Skeletal muscle tissue (tissue), 4 donors: ENCODE results near the gene CALHM5. TPM values are rescaled to one million over a fixed set of nuclear protein-coding genes. Genes with fewer than 3 reads are reported as not detected.

ENCODE experiments used
- H3K27ac ChIP-seq: one replicate; pipeline ENCODE4 v1.7.0; 2013; ENCODE audit warnings: mild to moderate bottlenecking, low read depth, low read length, inconsistent platforms
- H3K27me3 ChIP-seq, 3 donors: one replicate each; pipeline ENCODE4 v1.7.0; 2013; ENCODE audit warnings: low read length in 3 of 3; ENCODE audit not compliant: control insufficient read depth in 3 of 3, insufficient read depth in 3 of 3
- H3K36me3 ChIP-seq, 3 donors: one replicate each; pipeline ENCODE4 v1.7.0; 2013; ENCODE audit warnings: low read length in 3 of 3; ENCODE audit not compliant: control insufficient read depth in 3 of 3, insufficient read depth in 3 of 3
- H3K4me1 ChIP-seq, 3 donors: one replicate each; pipeline ENCODE4 v1.7.0; 2013; ENCODE audit warnings: low read length in 3 of 3, mild to moderate bottlenecking in 3 of 3; ENCODE audit not compliant: control insufficient read depth in 3 of 3, insufficient read depth in 3 of 3
- H3K4me3 ChIP-seq, 3 donors: one replicate each; pipeline ENCODE4 v1.7.0; 2013; ENCODE audit warnings: low read length in 3 of 3
- H3K9ac ChIP-seq, 3 donors: one replicate each; pipeline ENCODE4 v1.7.0; 2013; ENCODE audit warnings: low read length in 3 of 3, mild to moderate bottlenecking in 3 of 3, moderate library complexity in 2 of 3, low read depth in 1 of 3
- H3K9me3 ChIP-seq, 3 donors: one replicate each; pipeline ENCODE4 v1.7.0; 2013; ENCODE audit warnings: low read length in 3 of 3; ENCODE audit not compliant: control insufficient read depth in 3 of 3
- total RNA-seq: library from RNA; depleted of rRNA; stranded (reverse); fragments of >200 nt; gene quantifications from one replicate; pipeline ENCODE4 v1.2.3, GENCODE V29; 2014
- donor health status: Osteomylitis.

Gene CALHM5
- total RNA-seq, 1 donor from 2014 or later = 4.2 TPM

- no peaks in the 10 kb centered on the region for H3K36me3 ChIP-seq
Observed at GRCh38 chr6:116562019-116562403, 50.6 kb downstream of the CALHM5 start.

GRCh38 chr6:116562614-116563013 is 51.2 kb downstream of the CALHM5 start:
- Histone ChIP-seq H3K4me1 (peaks cover 3 to 8% (median 6%) of the 10 kb centered on the region in 3 donors), H3K4me3 (no peak overlapping the region), H3K9ac (no peak overlapping the region), H3K27ac (no peak overlapping the region), H3K27me3 (no peaks in the 10 kb centered on the region), H3K36me3 (no peaks in the 10 kb centered on the region), H3K9me3 (no peaks in the 10 kb centered on the region)

More at GRCh38 chr6:116562019-116562403, 50.6 kb downstream of the CALHM5 start:
- H3K4me3 ChIP-seq = no peak overlapping the region
- H3K9ac ChIP-seq = no peak overlapping the region
- H3K9me3 ChIP-seq = no peaks in the 10 kb centered on the region
- H3K27me3 ChIP-seq = no peaks in the 10 kb centered on the region
- H3K27ac ChIP-seq = no peak overlapping the region
- H3K4me1 ChIP-seq = peaks cover 3 to 8% (median 6%) of the 10 kb centered on the region in 3 donors

- no peak overlapping the region for H3K4me3 ChIP-seq
- no peak overlapping the region for H3K27ac ChIP-seq
- peaks cover 3 to 8% (median 3%) of the 10 kb centered on the region in 3 donors for H3K4me1 ChIP-seq
- H3K36me3 ChIP-seq = no peaks in the 10 kb centered on the region
- no peak overlapping the region for H3K9ac ChIP-seq
- no peaks in the 10 kb centered on the region for H3K27me3 ChIP-seq
- no peaks in the 10 kb centered on the region for H3K9me3 ChIP-seq
Observed at GRCh38 chr6:116563830-116564229, 52.4 kb downstream of the CALHM5 start.

- H3K4me3 ChIP-seq = no peak overlapping the region
- peaks cover 3 to 8% (median 3%) of the 10 kb centered on the region in 3 donors for H3K4me1 ChIP-seq
- H3K9me3 ChIP-seq = no peaks in the 10 kb centered on the region
- no peaks in the 10 kb centered on the region for H3K36me3 ChIP-seq
- no peak overlapping the region for H3K27ac ChIP-seq
- peak overlapping the region in 1 of 3 donors; percentile 42 for H3K9ac ChIP-seq
- no peaks in the 10 kb centered on the region for H3K27me3 ChIP-seq
Observed at GRCh38 chr6:116564311-116564710, 52.9 kb downstream of the CALHM5 start.

- H3K27ac ChIP-seq = no peak overlapping the region
- no peaks in the 10 kb centered on the region for H3K9me3 ChIP-seq
- peak overlapping the region; percentile 42 to 75 (median 73) for H3K9ac ChIP-seq
- no peaks in the 10 kb centered on the region for H3K36me3 ChIP-seq
- H3K4me3 ChIP-seq = peak overlapping the region; percentile 59 to 73 (median 67)
- peaks cover 6 to 13% (median 9%) of the 10 kb centered on the region in 3 donors for H3K4me1 ChIP-seq
- H3K27me3 ChIP-seq = no peaks in the 10 kb centered on the region
Observed at GRCh38 chr6:116564921-116565872, 53.8 kb downstream of the CALHM5 start.

- H3K27ac ChIP-seq = no peak overlapping the region
- H3K4me1 ChIP-seq = peaks cover 16 to 23% (median 21%) of the 10 kb centered on the region in 3 donors
- H3K36me3 ChIP-seq = no peaks in the 10 kb centered on the region
- H3K9ac ChIP-seq = no peak overlapping the region
- no peak overlapping the region for H3K4me3 ChIP-seq
- H3K27me3 ChIP-seq = no peaks in the 10 kb centered on the region
- H3K9me3 ChIP-seq = no peaks in the 10 kb centered on the region
Observed at GRCh38 chr6:116568111-116568510, 56.7 kb downstream of the CALHM5 start.

GRCh38 chr6:116568821-116569755 is 57.6 kb downstream of the CALHM5 start:
- no peak overlapping the region for H3K27ac ChIP-seq
- H3K4me1 ChIP-seq = peaks cover 16 to 29% (median 23%) of the 10 kb centered on the region in 3 donors
- no peaks in the 10 kb centered on the region for H3K9me3 ChIP-seq
- H3K27me3 ChIP-seq = no peaks in the 10 kb centered on the region
- H3K9ac ChIP-seq = no peak overlapping the region
- H3K36me3 ChIP-seq = no peaks in the 10 kb centered on the region
- no peak overlapping the region for H3K4me3 ChIP-seq

GRCh38 chr6:116570856-116571682 is 59.6 kb downstream of the CALHM5 start, which contains the start of gene RWDD1:
Gene RWDD1 (plus strand): TSS chr6:116571504. CDS start chr6:116571583, 79 bp downstream.
- peaks cover 13 to 26% (median 15%) of the 10 kb centered on the region in 3 donors for H3K4me1 ChIP-seq
- H3K9me3 ChIP-seq = no peaks in the 10 kb centered on the region
- H3K9ac ChIP-seq = peak within 1 kb of the TSS; percentile 93 to 96 (median 95)
- H3K27ac ChIP-seq = peak within 1 kb of the TSS; percentile 88
- H3K36me3 ChIP-seq = no peaks in the 10 kb centered on the region
- peak within 1 kb of the TSS; percentile 93 to 99 (median 96) for H3K4me3 ChIP-seq
- no peaks in the 10 kb centered on the region for H3K27me3 ChIP-seq

- Histone ChIP-seq H3K27me3 (no peaks in the 10 kb centered on the region), H3K9ac (peak overlapping the region; percentile 91 to 96 (median 95)), H3K36me3 (peaks cover 0 to under 1% (median 0%) of the 10 kb centered on the region in 3 donors), H3K9me3 (no peaks in the 10 kb centered on the region), H3K27ac (peak overlapping the region; percentile 88), H3K4me3 (peak overlapping the region; percentile 88 to 93 (median 90)), H3K4me1 (peaks cover 13 to 26% (median 15%) of the 10 kb centered on the region in 3 donors)
Observed at GRCh38 chr6:116571683-116572000, 60.2 kb downstream of the CALHM5 start.
